Ascending aorta (tissue), 2 donors: ENCODE measurements around the gene SCN1B. TPM values are rescaled to one million over a fixed set of nuclear protein-coding genes. Genes with fewer than 3 reads are reported as not detected.

Experiments
- DNase-seq, 2 donors: peaks; one replicate each; pipeline ENCODE4 v3.0.0-alpha.2; 2019; ENCODE audit warnings: low spot score in 2 of 2
- H3K27ac ChIP-seq, 2 donors: fragments of 200-600 bp; sonication (generic); one replicate each; pipeline ENCODE4 v1.5.1; 2016 to 2017; ENCODE audit warnings: mild to moderate bottlenecking in 1 of 2
- H3K27me3 ChIP-seq: fragments of 200-600 bp; sonication (generic); one replicate; pipeline ENCODE4 v1.5.1; 2017
- H3K36me3 ChIP-seq, 2 donors: fragments of 200-600 bp; sonication (generic); one replicate each; pipeline ENCODE4 v1.5.1; 2016
- H3K4me1 ChIP-seq, 2 donors: fragments of 200-600 bp; sonication (generic); one replicate each; pipeline ENCODE4 v1.5.1; 2016 to 2017; ENCODE audit warnings: mild to moderate bottlenecking in 1 of 2
- H3K4me3 ChIP-seq, 2 donors: fragments of 200-600 bp; sonication (generic); one replicate each; pipeline ENCODE4 v1.5.1; 2016 to 2017; ENCODE audit warnings: mild to moderate bottlenecking in 1 of 2
- H3K9me3 ChIP-seq, 2 donors: fragments of 200-600 bp; sonication (generic); one replicate each; pipeline ENCODE4 v1.5.1; 2016
- CTCF ChIP-seq, 3 experiments: fragments of 200-600 bp in 2 of 3; fragments of 450-650 bp in 1 of 3; sonication (generic) in 2 of 3; IDR thresholded peaks; one replicate each; pipeline ENCODE4 v1.5.1; 2016 to 2019; ENCODE audit warnings: antibody characterized with exemption in 3 of 3, mild to moderate bottlenecking in 1 of 3, moderate library complexity in 1 of 3
- intact Hi-C: fragments of 100-400 bp; cut with DNase I; formaldehyde crosslinking; loops from one replicate; pipeline ENCODE4 v1.15.1; 2023
- total RNA-seq: library from RNA; depleted of rRNA; stranded (reverse); fragments of >200 nt; gene quantifications from one replicate; pipeline ENCODE4 v1.1.0, GENCODE V29; 2016

The SCN1B gene
- total RNA-seq, 1 donor from 2014 or later = 20.8 TPM

GRCh38 chr19:35034588-35035382 is 4.5 kb downstream of the SCN1B start:
- no peak for DNase-seq
- Histone ChIP-seq H3K36me3 (peaks cover 0 to 17% of the 10 kb centered on the region in 2 donors), H3K4me3 (no peak overlapping the region), H3K4me1 (peaks cover 3 to 7% of the 10 kb centered on the region in 2 donors), H3K9me3 (no peaks in the 10 kb centered on the region), H3K27ac (no peak overlapping the region), H3K27me3 (no peaks in the 10 kb centered on the region)
- intact Hi-C loops = no loop called here
- no peak for TF ChIP-seq CTCF (IDR thresholded peaks at IDR 0.05)

- no peaks in the 10 kb centered on the region for H3K9me3 ChIP-seq
- H3K36me3 ChIP-seq = peaks cover 0 to 17% of the 10 kb centered on the region in 2 donors
- H3K27ac ChIP-seq = peak overlapping the region in 1 of 2 donors; percentile 5
- H3K4me1 ChIP-seq = peaks cover 13 to 16% of the 10 kb centered on the region in 2 donors
- H3K4me3 ChIP-seq = no peak overlapping the region
- no peak for TF ChIP-seq CTCF (IDR thresholded peaks at IDR 0.05)
- peak in 1 of 2 donors; percentile 65 for DNase-seq
- intact Hi-C loops = no loop called here
- H3K27me3 ChIP-seq = peaks cover 4% of the 10 kb centered on the region
These were observed 7.7 kb downstream of the SCN1B start for GRCh38 chr19:35037716-35038622.

GRCh38 chr19:35038623-35039512 is 8.6 kb downstream of the SCN1B start:
- peaks cover 13 to 16% of the 10 kb centered on the region in 2 donors for H3K4me1 ChIP-seq
- no peaks in the 10 kb centered on the region for H3K9me3 ChIP-seq
- peaks cover 4% of the 10 kb centered on the region for H3K27me3 ChIP-seq
- no peak overlapping the region for H3K4me3 ChIP-seq
- peak overlapping the region in 1 of 2 donors; percentile 5 for H3K27ac ChIP-seq
- H3K36me3 ChIP-seq = peaks cover 0 to 13% of the 10 kb centered on the region in 2 donors
- peak in 1 of 2 donors; percentile 66 for DNase-seq
- TF ChIP-seq CTCF (IDR thresholded peaks at IDR 0.05) = no peak
- intact Hi-C loops = no loop called here

- H3K36me3 ChIP-seq = no peaks in the 10 kb centered on the region
- peak overlapping the region in 1 of 2 donors; percentile 40 for H3K4me3 ChIP-seq
- peak in 1 of 2 donors; percentile 60 for DNase-seq
- H3K27ac ChIP-seq = peak overlapping the region in 1 of 2 donors; percentile 8
- no peak for TF ChIP-seq CTCF (IDR thresholded peaks at IDR 0.05)
- H3K27me3 ChIP-seq = peaks cover 4% of the 10 kb centered on the region
- intact Hi-C loops = no loop called here
- H3K4me1 ChIP-seq = peaks cover 13 to 16% of the 10 kb centered on the region in 2 donors
- H3K9me3 ChIP-seq = no peaks in the 10 kb centered on the region
These were observed 9.9 kb downstream of the SCN1B start for GRCh38 chr19:35039881-35040825.
